Natural killer cell (primary cell): ENCODE results near the gene EPB41L4A. TPM values are rescaled to one million over a fixed set of nuclear protein-coding genes. Genes with fewer than 3 reads are reported as not detected.

Source experiments
- ATAC-seq, 3 donors: fragments of 150-1000 bp in 2 of 3; fragments of 200-7000 bp in 1 of 3; cut with Tn5 transposase; 1 replicate in 1 of 3; 2 replicates in 2 of 3; pipeline ENCODE4 v1.10.0; 2021; ENCODE audit warnings: mild to moderate bottlenecking in 2 of 3, moderate library complexity in 2 of 3
- DNase-seq, 2 donors: peaks; one replicate each; pipeline versions ENCODE4 v3.0.0 to v3.0.0-alpha.2; 2013 to 2021; ENCODE audit warnings: mixed read lengths in 1 of 2
- H3K27ac ChIP-seq: one replicate; pipeline ENCODE4 v1.5.1; 2013; ENCODE audit warnings: mild to moderate bottlenecking, low read length
- H3K27me3 ChIP-seq: one replicate; pipeline ENCODE4 v1.6.1; 2013; ENCODE audit warnings: low read length; ENCODE audit not compliant: control insufficient read depth, insufficient read depth
- H3K36me3 ChIP-seq: one replicate; pipeline ENCODE4 v1.6.1; 2013; ENCODE audit warnings: low read length; ENCODE audit not compliant: control insufficient read depth, insufficient read depth
- H3K4me1 ChIP-seq: one replicate; pipeline ENCODE4 v1.6.1; 2013; ENCODE audit warnings: low read length; ENCODE audit not compliant: control insufficient read depth, insufficient read depth
- H3K4me3 ChIP-seq: one replicate; pipeline ENCODE4 v1.5.1; 2013; ENCODE audit warnings: low read length
- H3K9me3 ChIP-seq: one replicate; pipeline ENCODE4 v1.6.1; 2013; ENCODE audit warnings: low read length; ENCODE audit not compliant: control insufficient read depth, insufficient read depth
- H3K27ac Mint-ChIP-seq, 2 donors: one replicate each; pipeline ENCODE4 v1.8.0; 2022; ENCODE audit warnings: mild to moderate bottlenecking in 2 of 2, mixed read lengths in 2 of 2, moderate library complexity in 1 of 2
- H3K27me3 Mint-ChIP-seq, 2 donors: one replicate each; pipeline ENCODE4 v1.8.0; 2022; ENCODE audit warnings: low read depth in 2 of 2, mixed read lengths in 2 of 2
- H3K36me3 Mint-ChIP-seq: one replicate; pipeline ENCODE4 v1.8.0; 2022; ENCODE audit warnings: mixed read lengths
- H3K4me1 Mint-ChIP-seq, 2 donors: one replicate each; pipeline ENCODE4 v1.8.0; 2022; ENCODE audit warnings: mixed read lengths in 2 of 2
- H3K4me3 Mint-ChIP-seq: one replicate; pipeline ENCODE4 v1.8.0; 2022; ENCODE audit warnings: mild to moderate bottlenecking, moderate library complexity, mixed read lengths
- H3K9me3 Mint-ChIP-seq, 2 donors: one replicate each; pipeline ENCODE4 v1.8.0; 2022; ENCODE audit warnings: mixed read lengths in 2 of 2
- WGBS: methylation state at CpG from one replicate; pipeline ENCODE4 v1.1.7; 2013; ENCODE audit warnings: missing lambda C conversion rate; ENCODE audit not compliant: insufficient coverage; 5-methylcytosine and 5-hydroxymethylcytosine counted together
- intact Hi-C: fragments of 100-400 bp; cut with micrococcal nuclease; formaldehyde crosslinking; loops from one replicate; pipeline ENCODE4 v1.14.2; 2022
- total RNA-seq, 4 donors: library from RNA; stranded (reverse); fragments of 120-200 nt in 1 of 4; gene quantifications; one replicate each; pipeline versions ENCODE4 v1.2.3 to v1.2.4, GENCODE V29; 2013 to 2022
- TF ChIP-seq, protein P1 (sequence below): fragments of 200-600 bp; IDR thresholded peaks from one replicate; pipeline ENCODE4 v1.8.0; 2022; ENCODE audit warnings: antibody characterized with exemption

EPB41L4A gene
- total RNA-seq, 3 donors from 2014 or later (not counting 1 experiment from before 2014, with no cell fraction given), result 21.9 to 30.4 (median 22.1) TPM

DNA sequence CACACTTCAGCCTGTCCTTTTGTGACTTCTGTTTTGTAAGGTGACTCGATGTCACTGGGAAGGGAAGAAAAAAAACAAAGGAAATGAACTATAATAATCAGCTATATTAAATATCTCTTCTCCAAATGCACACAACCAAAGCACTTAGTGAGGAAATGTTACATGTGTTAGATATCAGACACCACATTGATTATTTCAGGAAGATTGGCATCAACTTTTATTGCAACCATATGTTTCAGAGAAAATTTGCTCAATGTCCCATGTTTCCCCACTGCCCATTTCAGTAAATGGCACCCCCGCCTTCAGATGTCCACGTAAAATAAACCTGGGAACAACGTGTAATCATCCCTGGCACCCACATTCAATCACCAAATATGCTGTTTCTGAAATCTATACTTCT lies 151.8 kb downstream of the EPB41L4A start:
- H3K27me3 ChIP-seq, result no peaks in the 10 kb centered on the region
- Mint-ChIP-seq H3K9me3 (no peaks in the 10 kb centered on the region), H3K27ac (no peak overlapping the region), H3K4me1 (peaks cover 8 to 12% of the 10 kb centered on the region in 2 donors), H3K4me3 (no peak overlapping the region), H3K27me3 (no peaks in the 10 kb centered on the region), H3K36me3 (no peaks in the 10 kb centered on the region)
- H3K4me1 ChIP-seq, result no peaks in the 10 kb centered on the region
- H3K27ac ChIP-seq, result no peak overlapping the region
- no peak for DNase-seq
- no peaks in the 10 kb centered on the region for H3K9me3 ChIP-seq
- intact Hi-C loops, result no loop called here
- ATAC-seq, result no peak
- TF ChIP-seq, protein P1, sequence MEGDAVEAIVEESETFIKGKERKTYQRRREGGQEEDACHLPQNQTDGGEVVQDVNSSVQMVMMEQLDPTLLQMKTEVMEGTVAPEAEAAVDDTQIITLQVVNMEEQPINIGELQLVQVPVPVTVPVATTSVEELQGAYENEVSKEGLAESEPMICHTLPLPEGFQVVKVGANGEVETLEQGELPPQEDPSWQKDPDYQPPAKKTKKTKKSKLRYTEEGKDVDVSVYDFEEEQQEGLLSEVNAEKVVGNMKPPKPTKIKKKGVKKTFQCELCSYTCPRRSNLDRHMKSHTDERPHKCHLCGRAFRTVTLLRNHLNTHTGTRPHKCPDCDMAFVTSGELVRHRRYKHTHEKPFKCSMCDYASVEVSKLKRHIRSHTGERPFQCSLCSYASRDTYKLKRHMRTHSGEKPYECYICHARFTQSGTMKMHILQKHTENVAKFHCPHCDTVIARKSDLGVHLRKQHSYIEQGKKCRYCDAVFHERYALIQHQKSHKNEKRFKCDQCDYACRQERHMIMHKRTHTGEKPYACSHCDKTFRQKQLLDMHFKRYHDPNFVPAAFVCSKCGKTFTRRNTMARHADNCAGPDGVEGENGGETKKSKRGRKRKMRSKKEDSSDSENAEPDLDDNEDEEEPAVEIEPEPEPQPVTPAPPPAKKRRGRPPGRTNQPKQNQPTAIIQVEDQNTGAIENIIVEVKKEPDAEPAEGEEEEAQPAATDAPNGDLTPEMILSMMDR, result no peak
- H3K4me3 ChIP-seq, result no peak overlapping the region
- H3K36me3 ChIP-seq, result no peaks in the 10 kb centered on the region
- 90% methylated on average over 3 of the region's 4 CpGs for WGBS

DNA sequence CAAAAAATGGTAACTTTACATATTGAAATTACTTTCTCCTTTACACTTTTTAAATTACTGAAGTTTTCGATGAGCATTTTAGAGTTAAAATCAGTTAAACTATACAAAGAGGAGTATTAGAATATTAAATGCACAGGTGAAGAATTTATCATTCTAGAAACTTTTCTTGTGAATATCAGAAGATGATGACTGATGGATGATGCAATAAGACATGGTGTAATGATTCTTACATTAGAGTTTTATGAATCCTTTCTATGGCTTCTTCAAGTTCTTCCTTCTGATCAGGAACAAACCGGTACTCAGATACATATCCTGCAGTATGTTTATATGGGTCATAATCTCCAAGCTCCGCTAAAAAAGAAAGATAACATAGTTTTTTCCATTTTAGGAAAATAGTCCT lies 154.4 kb downstream of the EPB41L4A start:
- Histone ChIP-seq H3K27ac (no peak overlapping the region), H3K4me3 (no peak overlapping the region), H3K36me3 (no peaks in the 10 kb centered on the region), H3K4me1 (no peaks in the 10 kb centered on the region), H3K9me3 (no peaks in the 10 kb centered on the region), H3K27me3 (no peaks in the 10 kb centered on the region)
- intact Hi-C loops, result no loop called here
- Mint-ChIP-seq H3K27ac (no peak overlapping the region), H3K4me1 (no peaks in the 10 kb centered on the region), H3K4me3 (no peak overlapping the region), H3K36me3 (no peaks in the 10 kb centered on the region), H3K9me3 (no peaks in the 10 kb centered on the region), H3K27me3 (no peaks in the 10 kb centered on the region)
- DNase-seq, result no peak
- no peak for ATAC-seq
- TF ChIP-seq, protein P1, result no peak
- WGBS, result 92% methylated on average over 2 of the region's 3 CpGs

DNA sequence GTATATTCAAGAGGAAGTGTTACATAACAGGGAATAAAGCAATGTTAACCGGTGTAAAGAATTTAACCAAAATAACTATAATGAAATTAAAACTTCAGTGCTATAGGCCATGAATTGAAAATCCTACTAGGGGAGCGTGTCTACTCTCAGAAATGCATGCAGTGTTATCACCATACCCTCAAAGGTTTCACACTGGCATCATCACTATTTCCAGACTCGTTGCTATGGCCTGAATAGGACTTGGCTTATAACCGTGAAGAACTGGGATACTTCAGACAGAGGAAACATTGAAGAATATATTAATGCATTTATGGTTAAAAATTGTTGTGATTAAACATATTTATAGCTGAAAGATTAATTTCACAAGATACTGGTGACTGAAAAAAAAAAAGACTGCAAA lies 154.9 kb downstream of the EPB41L4A start:
- DNase-seq, result no peak
- intact Hi-C loops, result no loop called here
- H3K27me3 ChIP-seq, result no peaks in the 10 kb centered on the region

DNA sequence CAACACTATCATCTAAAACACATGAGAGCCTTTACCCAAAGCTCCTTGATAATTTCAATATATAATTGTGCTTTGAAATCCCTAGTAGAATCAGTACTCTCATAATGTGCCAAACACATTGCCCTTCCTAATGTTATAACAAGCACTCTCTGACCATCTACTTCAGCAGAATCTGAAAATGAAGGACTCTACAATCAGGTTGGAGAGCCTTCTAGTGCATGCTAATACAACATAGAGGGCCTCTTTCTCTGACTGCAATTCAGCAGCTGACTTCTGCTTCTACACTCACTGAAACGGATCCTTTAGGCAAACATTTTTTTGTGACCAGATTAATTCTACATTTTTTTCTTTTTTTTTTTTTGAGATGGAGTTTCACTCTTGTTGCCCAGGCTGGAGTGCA lies 155.6 kb downstream of the EPB41L4A start:
- H3K27ac Mint-ChIP-seq, result no peak overlapping the region
- Histone ChIP-seq H3K27ac (no peak overlapping the region), H3K27me3 (no peaks in the 10 kb centered on the region), H3K4me3 (no peak overlapping the region), H3K9me3 (no peaks in the 10 kb centered on the region), H3K4me1 (no peaks in the 10 kb centered on the region), H3K36me3 (no peaks in the 10 kb centered on the region)
- H3K9me3 Mint-ChIP-seq, result no peaks in the 10 kb centered on the region
- no peaks in the 10 kb centered on the region for H3K4me1 Mint-ChIP-seq
- TF ChIP-seq, protein P1, result no peak
- H3K27me3 Mint-ChIP-seq, result peaks cover 0 to 2% of the 10 kb centered on the region in 2 donors
- ATAC-seq, result no peak
- no peaks in the 10 kb centered on the region for H3K36me3 Mint-ChIP-seq
- no peak overlapping the region for H3K4me3 Mint-ChIP-seq
- intact Hi-C loops, result no loop called here
- WGBS, result 85% methylated on average over 1 of the region's 1 CpG
- no peak for DNase-seq

More for the DNA sequence above, 154.9 kb downstream of the EPB41L4A start:
- Mint-ChIP-seq H3K27me3 (no peaks in the 10 kb centered on the region), H3K4me1 (no peaks in the 10 kb centered on the region), H3K36me3 (no peaks in the 10 kb centered on the region), H3K27ac (no peak overlapping the region), H3K9me3 (no peaks in the 10 kb centered on the region), H3K4me3 (no peak overlapping the region)
- no peaks in the 10 kb centered on the region for H3K4me1 ChIP-seq
- H3K27ac ChIP-seq, result no peak overlapping the region
- ATAC-seq, result no peak
- TF ChIP-seq, protein P1, result no peak
- no peaks in the 10 kb centered on the region for H3K36me3 ChIP-seq
- 94% methylated on average over 4 of the region's 4 CpGs for WGBS
- no peak overlapping the region for H3K4me3 ChIP-seq
- no peaks in the 10 kb centered on the region for H3K9me3 ChIP-seq
